GM18499 (cell line): ENCODE measurements around the gene MYCT1.

Experiments
- ATAC-seq: cut with Tn5 transposase; IDR thresholded peaks from one replicate; pipeline ENCODE4 v1.9.1; 2021; ENCODE audit warnings: moderate number of reproducible peaks; ENCODE audit not compliant: insufficient read depth, unreplicated experiment

The MYCT1 gene

GRCh38 chr6:152720974-152721373 lies 23.3 kb downstream of the MYCT1 start:
- ATAC-seq, result no peak

GRCh38 chr6:152721956-152722355 lies 24.3 kb downstream of the MYCT1 start:
- no peak for ATAC-seq

GRCh38 chr6:152723398-152723797 lies 25.7 kb downstream of the MYCT1 start:
- ATAC-seq, result no peak

- ATAC-seq, result no peak
Measured at GRCh38 chr6:152726313-152726712, 28.6 kb downstream of the MYCT1 start.

GRCh38 chr6:152727507-152727906 lies 29.8 kb downstream of the MYCT1 start:
- no peak for ATAC-seq

GRCh38 chr6:152734630-152735029 lies 36.9 kb downstream of the MYCT1 start:
- ATAC-seq, result no peak

GRCh38 chr6:152736687-152737273 lies 39.1 kb downstream of the MYCT1 start:
- no peak for ATAC-seq

GRCh38 chr6:152745509-152746171 lies 47.9 kb downstream of the MYCT1 start:
- no peak for ATAC-seq

GRCh38 chr6:152746172-152746553 lies 48.5 kb downstream of the MYCT1 start:
- ATAC-seq, result no peak

GRCh38 chr6:152748843-152749242 lies 51.1 kb downstream of the MYCT1 start:
- ATAC-seq, result no peak

- ATAC-seq, result no peak
Measured at GRCh38 chr6:152749336-152749735, 51.6 kb downstream of the MYCT1 start.

- no peak for ATAC-seq
Measured at GRCh38 chr6:152750694-152751093, 53.0 kb downstream of the MYCT1 start, which contains the start of gene VIP. VIP (plus strand) TSS chr6:152750797; CDS start chr6:152752178, 1,381 bp downstream.

- no peak for ATAC-seq
Measured at GRCh38 chr6:152765331-152765730, 67.6 kb downstream of the MYCT1 start.

- ATAC-seq, result no peak
Measured at GRCh38 chr6:152769159-152769558, 71.5 kb downstream of the MYCT1 start.

- no peak for ATAC-seq
Measured at GRCh38 chr6:152769993-152770392, 72.3 kb downstream of the MYCT1 start.

GRCh38 chr6:152771061-152771687 lies 73.5 kb downstream of the MYCT1 start:
- ATAC-seq, result no peak
